ENCODE data around the gene SPON2.

DNA sequence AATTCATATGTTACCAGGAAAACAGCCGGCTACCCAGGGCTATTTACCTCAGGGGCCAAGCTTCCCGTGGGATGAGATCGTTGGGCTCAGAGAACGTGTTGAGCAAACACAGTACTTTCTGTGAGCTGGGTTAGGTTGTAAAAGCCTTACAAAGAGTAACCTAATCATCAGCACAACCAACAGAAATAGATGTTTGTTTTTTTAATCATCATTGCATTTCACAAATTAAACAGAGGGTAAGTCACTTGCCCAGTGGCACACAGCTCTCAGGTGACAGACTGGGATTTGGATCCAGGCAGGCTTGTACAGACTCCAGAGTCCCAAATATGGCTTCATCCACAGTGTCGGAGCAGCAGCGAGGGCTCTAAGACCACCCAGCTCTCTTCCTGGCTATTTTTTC, 20.1 kb downstream of the SPON2 start:
- TF ChIP-seq, protein P1, sequence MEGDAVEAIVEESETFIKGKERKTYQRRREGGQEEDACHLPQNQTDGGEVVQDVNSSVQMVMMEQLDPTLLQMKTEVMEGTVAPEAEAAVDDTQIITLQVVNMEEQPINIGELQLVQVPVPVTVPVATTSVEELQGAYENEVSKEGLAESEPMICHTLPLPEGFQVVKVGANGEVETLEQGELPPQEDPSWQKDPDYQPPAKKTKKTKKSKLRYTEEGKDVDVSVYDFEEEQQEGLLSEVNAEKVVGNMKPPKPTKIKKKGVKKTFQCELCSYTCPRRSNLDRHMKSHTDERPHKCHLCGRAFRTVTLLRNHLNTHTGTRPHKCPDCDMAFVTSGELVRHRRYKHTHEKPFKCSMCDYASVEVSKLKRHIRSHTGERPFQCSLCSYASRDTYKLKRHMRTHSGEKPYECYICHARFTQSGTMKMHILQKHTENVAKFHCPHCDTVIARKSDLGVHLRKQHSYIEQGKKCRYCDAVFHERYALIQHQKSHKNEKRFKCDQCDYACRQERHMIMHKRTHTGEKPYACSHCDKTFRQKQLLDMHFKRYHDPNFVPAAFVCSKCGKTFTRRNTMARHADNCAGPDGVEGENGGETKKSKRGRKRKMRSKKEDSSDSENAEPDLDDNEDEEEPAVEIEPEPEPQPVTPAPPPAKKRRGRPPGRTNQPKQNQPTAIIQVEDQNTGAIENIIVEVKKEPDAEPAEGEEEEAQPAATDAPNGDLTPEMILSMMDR (optimal IDR thresholded peaks at IDR 0.05 in 1 of 3, IDR thresholded peaks at IDR 0.05 in 1 of 3, conservative IDR thresholded peaks at IDR 0.05 in 1 of 3; ENCODE audit: extremely low read depth in 1 of 3, insufficient read depth in 2 of 3, low read length in 3 of 3): no peak
- TF ChIP-seq EZH2 (IDR thresholded peaks at IDR 0.05; ENCODE audit: low read length): no peak

All from keratinocyte (primary cell).